ENCODE measurements around the gene PIP5K1C. TPM values are rescaled to one million over a fixed set of nuclear protein-coding genes. Genes with fewer than 3 reads are reported as not detected.

Gene PIP5K1C
- total RNA-seq, 4 donors from 2014 or later = 25.4 to 91.1 (median 36.4) TPM

GRCh38 chr19:3695986-3696659 is 4.1 kb downstream of the PIP5K1C start:
- Histone ChIP-seq H3K27ac (peak overlapping the region in 1 of 4 donors; percentile 84), H3K4me3 (no peak overlapping the region), H3K36me3 (no peaks in the 10 kb centered on the region), H3K9me3 (no peaks in the 10 kb centered on the region), H3K27me3 (no peaks in the 10 kb centered on the region), H3K4me1 (peaks cover 10 to 34% (median 22%) of the 10 kb centered on the region in 4 donors)
- no peak for DNase-seq
- in situ Hi-C loops (cut with MboI; ENCODE audit: low pct_ligation_motif_present in 1 of 4, low pct_unique_long_range_greater_than_20kb in 1 of 4, low sequenced_read_pairs in 3 of 4) = no loop called here
- no peak for TF ChIP-seq POLR2AphosphoS5 (IDR thresholded peaks at IDR 0.05)
- no peak for TF ChIP-seq POLR2A (IDR thresholded peaks at IDR 0.05)
- TF ChIP-seq EP300 (IDR thresholded peaks at IDR 0.05; ENCODE audit: low read depth) = no peak
- no peak for TF ChIP-seq CTCF (IDR thresholded peaks at IDR 0.05)
- intact Hi-C loops (cut with DNase I; ENCODE audit: low total_unique reads) = no loop called here
- 80 to 88% methylated on average over 6 to 23 of the region's 23 CpGs for WGBS, 2 donors (ENCODE audit: low coverage in 1 of 2)

GRCh38 chr19:3695124-3695733 is 5.0 kb downstream of the PIP5K1C start:
- WGBS, 2 donors (ENCODE audit: low coverage in 1 of 2) = 96% methylated on average over 25 of the region's 25 CpGs; no CpG with 5 or more reads in 1 of the 2 donors
- peaks cover 10 to 29% (median 18%) of the 10 kb centered on the region in 4 donors for H3K4me1 ChIP-seq
- H3K27ac ChIP-seq = no peak overlapping the region

GRCh38 chr19:3694361-3695123 is 5.7 kb downstream of the PIP5K1C start:
- Histone ChIP-seq H3K36me3 (no peaks in the 10 kb centered on the region), H3K27ac (peak overlapping the region in 3 of 4 donors; percentile 50 to 64 (median 58)), H3K4me1 (peaks cover 10 to 28% (median 18%) of the 10 kb centered on the region in 4 donors), H3K4me3 (no peak overlapping the region), H3K9me3 (no peaks in the 10 kb centered on the region), H3K27me3 (no peaks in the 10 kb centered on the region)
- in situ Hi-C loops (cut with MboI; ENCODE audit: low pct_ligation_motif_present in 1 of 4, low pct_unique_long_range_greater_than_20kb in 1 of 4, low sequenced_read_pairs in 3 of 4) (no loop called here), intact Hi-C loops (cut with DNase I; ENCODE audit: low total_unique reads) (no loop called here)
- TF ChIP-seq POLR2A (IDR thresholded peaks at IDR 0.05) = no peak
- TF ChIP-seq CTCF (IDR thresholded peaks at IDR 0.05) = no peak
- 92% methylated on average over 42 of the region's 42 CpGs; no CpG with 5 or more reads in 1 of the 2 donors for WGBS, 2 donors (ENCODE audit: low coverage in 1 of 2)
- DNase-seq = no peak

More at GRCh38 chr19:3695124-3695733, 5.0 kb downstream of the PIP5K1C start:
- in situ Hi-C loops (cut with MboI; ENCODE audit: low pct_ligation_motif_present in 1 of 4, low pct_unique_long_range_greater_than_20kb in 1 of 4, low sequenced_read_pairs in 3 of 4) = no loop called here
- no peak for TF ChIP-seq CTCF (IDR thresholded peaks at IDR 0.05)
- no peak for TF ChIP-seq POLR2AphosphoS5 (IDR thresholded peaks at IDR 0.05)
- no peak for TF ChIP-seq EP300 (IDR thresholded peaks at IDR 0.05; ENCODE audit: low read depth)
- TF ChIP-seq POLR2A (IDR thresholded peaks at IDR 0.05) = no peak
- no peaks in the 10 kb centered on the region for H3K9me3 ChIP-seq
- no peak overlapping the region for H3K4me3 ChIP-seq
- no peaks in the 10 kb centered on the region for H3K27me3 ChIP-seq
- intact Hi-C loops (cut with DNase I; ENCODE audit: low total_unique reads) = no loop called here
- no peaks in the 10 kb centered on the region for H3K36me3 ChIP-seq
- DNase-seq = no peak
